Suprapubic skin (tissue), 4 donors: ENCODE measurements around the gene CASP10.

ENCODE experiments used
- POLR2A ChIP-seq, 2 donors: fragments of 450-650 bp; IDR thresholded peaks; one replicate each; pipeline ENCODE4 v1.6.1; 2017; ENCODE audit warnings: antibody characterized with exemption in 2 of 2, mild to moderate bottlenecking in 2 of 2, moderate library complexity in 2 of 2
- POLR2AphosphoS5 ChIP-seq, 3 donors: sonication (generic); formaldehyde crosslinking; IDR thresholded peaks; one replicate each; pipeline ENCODE4 v1.6.1; 2017; ENCODE audit warnings: antibody characterized with exemption in 3 of 3
- TF ChIP-seq, protein P1 (sequence below), 2 donors: fragments of 200-600 bp in 1 of 2; fragments of 450-650 bp in 1 of 2; sonication (generic) in 1 of 2; IDR thresholded peaks; one replicate each; pipeline ENCODE4 v1.5.1; 2016 to 2019; ENCODE audit warnings: antibody characterized with exemption in 2 of 2, mild to moderate bottlenecking in 1 of 2, moderate library complexity in 1 of 2

DNA sequence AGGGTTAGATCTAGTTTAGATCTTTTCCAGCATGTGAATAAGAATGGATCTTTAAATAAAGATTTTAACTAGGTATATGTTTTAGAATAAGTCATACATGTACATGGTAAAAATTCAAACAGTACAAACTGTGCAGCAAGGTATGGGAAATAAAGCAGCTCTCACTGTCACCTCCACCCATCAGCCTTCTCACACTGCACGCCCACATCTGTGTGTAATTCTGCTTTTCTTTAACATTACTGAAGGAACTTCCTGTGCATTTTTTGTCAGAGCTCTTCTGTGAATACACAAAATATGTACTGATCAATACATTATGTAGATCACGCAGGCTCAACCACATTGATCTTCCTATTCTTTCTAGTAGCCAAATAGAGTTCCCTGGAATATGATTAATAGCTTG is 80.8 kb downstream of the CASP10 start:
- TF ChIP-seq, protein P1, sequence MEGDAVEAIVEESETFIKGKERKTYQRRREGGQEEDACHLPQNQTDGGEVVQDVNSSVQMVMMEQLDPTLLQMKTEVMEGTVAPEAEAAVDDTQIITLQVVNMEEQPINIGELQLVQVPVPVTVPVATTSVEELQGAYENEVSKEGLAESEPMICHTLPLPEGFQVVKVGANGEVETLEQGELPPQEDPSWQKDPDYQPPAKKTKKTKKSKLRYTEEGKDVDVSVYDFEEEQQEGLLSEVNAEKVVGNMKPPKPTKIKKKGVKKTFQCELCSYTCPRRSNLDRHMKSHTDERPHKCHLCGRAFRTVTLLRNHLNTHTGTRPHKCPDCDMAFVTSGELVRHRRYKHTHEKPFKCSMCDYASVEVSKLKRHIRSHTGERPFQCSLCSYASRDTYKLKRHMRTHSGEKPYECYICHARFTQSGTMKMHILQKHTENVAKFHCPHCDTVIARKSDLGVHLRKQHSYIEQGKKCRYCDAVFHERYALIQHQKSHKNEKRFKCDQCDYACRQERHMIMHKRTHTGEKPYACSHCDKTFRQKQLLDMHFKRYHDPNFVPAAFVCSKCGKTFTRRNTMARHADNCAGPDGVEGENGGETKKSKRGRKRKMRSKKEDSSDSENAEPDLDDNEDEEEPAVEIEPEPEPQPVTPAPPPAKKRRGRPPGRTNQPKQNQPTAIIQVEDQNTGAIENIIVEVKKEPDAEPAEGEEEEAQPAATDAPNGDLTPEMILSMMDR (IDR thresholded peaks at IDR 0.05), result no peak
- TF ChIP-seq POLR2AphosphoS5 (IDR thresholded peaks at IDR 0.05) (no peak), POLR2A (IDR thresholded peaks at IDR 0.05) (no peak)
